T follicular helper cell (primary cell): ENCODE data around the gene DSG3.

Experiments used
- DNase-seq: peaks from one replicate; pipeline ENCODE4 v3.0.0-alpha.2; 2020; ENCODE audit warnings: low read depth
- total RNA-seq, 2 experiments: gene quantifications; one replicate each; lab custom pipeline; 2026; lab: John Stamatoyannopoulos, UW

The DSG3 gene
- total RNA-seq: 0 reads per million in 2 experiments

GRCh38 chr18:31447530-31448191 lies at the start of gene DSG3:
Gene DSG3 (plus strand): TSS chr18:31447741. CDS start chr18:31447878, 137 bp downstream.
- DNase-seq: no peak

- no peak for DNase-seq
These were observed 49.4 kb upstream of the DSG3 start for GRCh38 chr18:31398191-31398590.

GRCh38 chr18:31399306-31400032 lies 48.1 kb upstream of the DSG3 start:
- no peak for DNase-seq

GRCh38 chr18:31401156-31402025 lies 46.1 kb upstream of the DSG3 start:
- DNase-seq: no peak

GRCh38 chr18:31402026-31402373 lies 45.5 kb upstream of the DSG3 start:
- no peak for DNase-seq

GRCh38 chr18:31403409-31403808 lies 44.1 kb upstream of the DSG3 start:
- no peak for DNase-seq

- DNase-seq: no peak
These were observed 39.9 kb upstream of the DSG3 start for GRCh38 chr18:31407649-31408048.

- DNase-seq: no peak
These were observed 38.3 kb upstream of the DSG3 start for GRCh38 chr18:31409276-31409675.

- DNase-seq: no peak
These were observed 36.6 kb upstream of the DSG3 start for GRCh38 chr18:31410716-31411483.

GRCh38 chr18:31413137-31413536 lies 34.4 kb upstream of the DSG3 start:
- no peak for DNase-seq

- DNase-seq: no peak
These were observed 29.7 kb upstream of the DSG3 start for GRCh38 chr18:31417850-31418249.

GRCh38 chr18:31419457-31419932 lies 28.0 kb upstream of the DSG3 start:
- no peak for DNase-seq

GRCh38 chr18:31420032-31420431 lies 27.5 kb upstream of the DSG3 start:
- DNase-seq: no peak

- DNase-seq: no peak
These were observed 27.0 kb upstream of the DSG3 start for GRCh38 chr18:31420524-31420923.

- DNase-seq: no peak
These were observed 23.1 kb upstream of the DSG3 start for GRCh38 chr18:31424383-31424988.

GRCh38 chr18:31426021-31426420 lies 21.5 kb upstream of the DSG3 start:
- no peak for DNase-seq

GRCh38 chr18:31426871-31427406 lies 20.6 kb upstream of the DSG3 start:
- DNase-seq: no peak

GRCh38 chr18:31428211-31428610 lies 19.3 kb upstream of the DSG3 start:
- DNase-seq: no peak

- no peak for DNase-seq
These were observed 17.9 kb upstream of the DSG3 start for GRCh38 chr18:31429623-31430022.

- no peak for DNase-seq
These were observed 17.5 kb upstream of the DSG3 start for GRCh38 chr18:31430072-31430471.

GRCh38 chr18:31430554-31430953 lies 17.0 kb upstream of the DSG3 start:
- DNase-seq: no peak
